H9 (cell line): ENCODE results near the gene SLBP. TPM values are rescaled to one million over a fixed set of nuclear protein-coding genes. Genes with fewer than 3 reads are reported as not detected.

Experiments used
- DNase-seq: peaks from one replicate; pipeline ENCODE4 v3.0.0-alpha.2; 2017
- H2AFZ ChIP-seq: one replicate; pipeline ENCODE4 v1.6.1; 2013; ENCODE audit warnings: mild to moderate bottlenecking, low read length, control low read depth, moderate library complexity
- H2AK5ac ChIP-seq: 2 replicates; pipeline ENCODE4 v1.6.1; 2013; ENCODE audit warnings: low read length, control low read depth, mixed read lengths; ENCODE audit not compliant: insufficient read length
- H2BK120ac ChIP-seq: one replicate; pipeline ENCODE4 v1.6.1; 2013; ENCODE audit warnings: low read depth, mild to moderate bottlenecking, low read length, control low read depth, inconsistent platforms; ENCODE audit not compliant: poor library complexity, severe bottlenecking
- H2BK12ac ChIP-seq: 2 replicates; pipeline ENCODE4 v1.6.1; 2013; ENCODE audit warnings: low read length, control low read depth, mixed read lengths, low read depth; ENCODE audit not compliant: insufficient read length
- H2BK15ac ChIP-seq: 2 replicates; pipeline ENCODE4 v1.6.1; 2013; ENCODE audit warnings: low read depth, low read length, control low read depth
- H2BK20ac ChIP-seq: one replicate; pipeline ENCODE4 v1.6.1; 2013; ENCODE audit warnings: low read depth, mild to moderate bottlenecking, low read length, control low read depth, inconsistent platforms; ENCODE audit not compliant: poor library complexity, severe bottlenecking
- H2BK5ac ChIP-seq: 2 replicates; pipeline ENCODE4 v1.6.1; 2013; ENCODE audit warnings: low read length, control low read depth, mixed read lengths; ENCODE audit not compliant: insufficient read length
- H3K14ac ChIP-seq: 2 replicates; pipeline ENCODE4 v1.6.1; 2013; ENCODE audit warnings: low read length, control low read depth; ENCODE audit not compliant: insufficient read depth
- H3K18ac ChIP-seq: 2 replicates; pipeline ENCODE4 v1.6.1; 2013; ENCODE audit warnings: low read depth, mild to moderate bottlenecking, mixed read lengths, low read length, control low read depth; ENCODE audit not compliant: insufficient read length
- H3K23ac ChIP-seq: 2 replicates; pipeline ENCODE4 v1.6.1; 2013; ENCODE audit warnings: low read length, control low read depth, mixed read lengths, low read depth; ENCODE audit not compliant: insufficient read length
- H3K23me2 ChIP-seq: 2 replicates; pipeline ENCODE4 v1.6.1; 2013; ENCODE audit warnings: low read depth, mild to moderate bottlenecking, mixed read lengths, low read length, control low read depth; ENCODE audit not compliant: insufficient read length, poor library complexity, severe bottlenecking
- H3K27ac ChIP-seq: 2 replicates; pipeline ENCODE4 v1.5.1; 2013; ENCODE audit warnings: low read length, control low read depth, mixed read lengths, low read depth; ENCODE audit not compliant: insufficient read length
- H3K27me3 ChIP-seq: 2 replicates; pipeline ENCODE4 v1.6.1; 2013; ENCODE audit warnings: low read length, control low read depth, inconsistent platforms; ENCODE audit not compliant: insufficient read depth
- H3K4ac ChIP-seq: 2 replicates; pipeline ENCODE4 v1.6.1; 2013; ENCODE audit warnings: low read depth, mild to moderate bottlenecking, control low read depth, inconsistent platforms, low read length, moderate library complexity
- H3K4me1 ChIP-seq: 2 replicates; pipeline ENCODE4 v1.6.1; 2013; ENCODE audit warnings: low read length, control low read depth, inconsistent platforms; ENCODE audit not compliant: insufficient read depth
- H3K4me2 ChIP-seq: 2 replicates; pipeline ENCODE4 v1.6.1; 2013; ENCODE audit warnings: low read length, control low read depth, mixed read lengths; ENCODE audit not compliant: insufficient read length, insufficient read depth
- H3K56ac ChIP-seq: 2 replicates; pipeline ENCODE4 v1.6.1; 2013; ENCODE audit warnings: low read depth, mild to moderate bottlenecking, mixed read lengths, low read length, control low read depth; ENCODE audit not compliant: insufficient read length
- H3K79me1 ChIP-seq: 2 replicates; pipeline ENCODE4 v1.6.1; 2013; ENCODE audit warnings: low read depth, mild to moderate bottlenecking, moderate library complexity, low read length, control low read depth, inconsistent platforms; ENCODE audit not compliant: insufficient read depth, poor library complexity, severe bottlenecking
- H3K79me2 ChIP-seq: 2 replicates; pipeline ENCODE4 v1.6.1; 2013; ENCODE audit warnings: low read length, control low read depth, inconsistent platforms; ENCODE audit not compliant: insufficient read depth
- H3K9ac ChIP-seq: 2 replicates; pipeline ENCODE4 v1.6.1; 2013; ENCODE audit warnings: low read length, control low read depth, mixed read lengths; ENCODE audit not compliant: insufficient read length; ENCODE audit errors: extremely low read depth
- H3K9me3 ChIP-seq: one replicate; pipeline ENCODE4 v1.6.1; 2013; ENCODE audit warnings: low read depth, low read length, inconsistent platforms; ENCODE audit not compliant: control insufficient read depth
- H3T11ph ChIP-seq: one replicate; pipeline ENCODE4 v1.6.1; 2013; ENCODE audit warnings: mild to moderate bottlenecking, low read length, control low read depth, inconsistent platforms
- H4K20me1 ChIP-seq: one replicate; pipeline ENCODE4 v1.6.1; 2013; ENCODE audit not compliant: control insufficient read depth, insufficient read length, insufficient read depth
- H4K5ac ChIP-seq: 2 replicates; pipeline ENCODE4 v1.6.1; 2013; ENCODE audit warnings: low read depth, mild to moderate bottlenecking, mixed read lengths, low read length, control low read depth; ENCODE audit not compliant: insufficient read length
- H4K8ac ChIP-seq: replicated peaks from 2 replicates; pipeline ENCODE4 v1.6.1; 2013; ENCODE audit warnings: low read length, control low read depth, mixed read lengths, low read depth; ENCODE audit not compliant: insufficient read length
- H4K91ac ChIP-seq: 2 replicates; pipeline ENCODE4 v1.6.1; 2013; ENCODE audit warnings: low read depth, mild to moderate bottlenecking, moderate library complexity, mixed read lengths, low read length, control low read depth; ENCODE audit not compliant: insufficient read length
- H3K27ac Mint-ChIP-seq, 3 experiments: 2 replicates in 2 of 3; 3 replicates in 1 of 3; pipeline ENCODE4 v1.8.0; 2020 to 2021; ENCODE audit warnings: mixed read lengths in 3 of 3, mild to moderate bottlenecking in 1 of 3, moderate library complexity in 1 of 3
- H3K27me3 Mint-ChIP-seq: 2 replicates; pipeline ENCODE4 v1.8.0; 2021; ENCODE audit warnings: low read depth, mild to moderate bottlenecking, moderate library complexity, mixed read lengths
- H3K36me3 Mint-ChIP-seq, 3 experiments: 2 replicates in 2 of 3; 3 replicates in 1 of 3; pipeline ENCODE4 v1.8.0; 2020 to 2021; ENCODE audit warnings: low read depth in 3 of 3, mixed read lengths in 3 of 3; ENCODE audit not compliant: insufficient read depth in 1 of 3
- H3K4me1 Mint-ChIP-seq, 2 experiments: 2 replicates each; pipeline ENCODE4 v1.8.0; 2020; ENCODE audit warnings: mixed read lengths in 2 of 2
- H3K4me3 Mint-ChIP-seq, 2 experiments: 2 replicates in 1 of 2; 3 replicates in 1 of 2; pipeline ENCODE4 v1.8.0; 2020 to 2021; ENCODE audit warnings: mild to moderate bottlenecking in 2 of 2, mixed read lengths in 2 of 2, moderate library complexity in 1 of 2
- H3K9me3 Mint-ChIP-seq, 2 experiments: 2 replicates in 1 of 2; 3 replicates in 1 of 2; pipeline ENCODE4 v1.8.0; 2020; ENCODE audit warnings: mild to moderate bottlenecking in 2 of 2, mixed read lengths in 2 of 2, moderate library complexity in 1 of 2
- WGBS: extraction: QIAGEN DNeasy Blood & Tissue Kit; methylation state at CpG from one replicate; pipeline ENCODE4 v1.1.7; 2013; ENCODE audit warnings: missing lambda C conversion rate, low lambda C conversion rate, mixed read lengths; ENCODE audit not compliant: insufficient read length; ENCODE audit errors: extremely low coverage; 5-methylcytosine and 5-hydroxymethylcytosine counted together
- total RNA-seq: library from RNA; stranded (reverse); gene quantifications from 2 replicates; pipeline ENCODE4 v1.2.1, GENCODE V29; 2021
- TF ChIP-seq, protein P1 (sequence below): fragments of 200-600 bp; sonication (generic); conservative IDR thresholded peaks from 3 replicates; pipeline ENCODE4 v1.8.0; 2021; ENCODE audit warnings: antibody characterized with exemption, mild to moderate bottlenecking

Gene SLBP
- total RNA-seq, 1 experiment from 2014 or later: 62.7 TPM

DNA sequence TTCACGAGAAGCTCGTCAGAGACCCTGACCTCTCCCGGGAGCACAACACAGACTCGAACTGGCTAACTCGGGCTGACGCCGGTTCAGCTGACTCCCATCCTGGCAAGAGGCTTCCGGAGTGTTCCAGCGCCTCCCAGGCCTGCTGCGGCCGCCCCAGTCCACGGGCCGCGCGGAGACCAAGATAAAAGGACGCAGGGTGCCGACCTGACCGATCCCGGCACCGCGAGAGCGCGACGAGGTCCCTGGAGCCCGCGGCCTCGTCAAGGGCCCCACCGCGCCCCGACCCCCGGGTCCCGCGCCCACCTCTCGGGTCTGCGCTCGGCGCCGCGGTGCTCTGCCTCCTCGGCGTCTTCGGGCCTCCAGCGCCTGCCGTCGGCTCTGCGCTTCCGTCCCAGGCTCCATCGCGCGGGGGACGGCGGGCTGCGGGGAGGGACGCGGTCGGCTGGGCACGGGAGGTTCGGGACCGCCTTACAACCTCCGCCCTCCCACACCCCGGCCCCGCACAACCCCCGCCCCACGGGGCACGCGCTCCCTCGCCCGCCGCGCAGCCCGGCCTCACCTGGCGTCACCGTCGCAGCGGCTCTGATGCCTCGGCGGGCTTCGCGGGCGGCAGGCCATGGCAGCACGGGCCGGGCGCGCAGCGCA is 426 bp downstream of the SLBP start:
- Histone ChIP-seq H2BK12ac (no peak overlapping the region), H3T11ph (no peak overlapping the region), H2BK20ac (no peak overlapping the region), H3K23me2 (peaks cover 11% of the 10 kb centered on the region), H2AK5ac (no peak overlapping the region), H3K23ac (no peak overlapping the region), H4K5ac (no peak overlapping the region), H3K4me2 (peak overlapping the region; percentile 57), H3K4me1 (no peaks in the 10 kb centered on the region), H2BK5ac (no peak overlapping the region), H3K4ac (no peak overlapping the region), H3K27me3 (no peaks in the 10 kb centered on the region), H3K14ac (peak overlapping the region; percentile 42; the same call in 1 of the 2 replicates), H4K8ac (no peak overlapping the region), H4K91ac (no peak overlapping the region), H2AFZ (no peak overlapping the region), H3K18ac (peak overlapping the region; percentile 5), H3K27ac (no peak overlapping the region), H3K56ac (no peak overlapping the region), H3K79me1 (peaks cover 3% of the 10 kb centered on the region), H3K79me2 (peaks cover 4% of the 10 kb centered on the region; the same call in 1 of the 2 replicates), H3K9ac (peak overlapping the region; percentile 72), H2BK15ac (no peak overlapping the region), H4K20me1 (peaks cover 2% of the 10 kb centered on the region), H2BK120ac (no peak overlapping the region), H3K9me3 (no peaks in the 10 kb centered on the region)
- peak; percentile 48 for DNase-seq
- TF ChIP-seq, protein P1, sequence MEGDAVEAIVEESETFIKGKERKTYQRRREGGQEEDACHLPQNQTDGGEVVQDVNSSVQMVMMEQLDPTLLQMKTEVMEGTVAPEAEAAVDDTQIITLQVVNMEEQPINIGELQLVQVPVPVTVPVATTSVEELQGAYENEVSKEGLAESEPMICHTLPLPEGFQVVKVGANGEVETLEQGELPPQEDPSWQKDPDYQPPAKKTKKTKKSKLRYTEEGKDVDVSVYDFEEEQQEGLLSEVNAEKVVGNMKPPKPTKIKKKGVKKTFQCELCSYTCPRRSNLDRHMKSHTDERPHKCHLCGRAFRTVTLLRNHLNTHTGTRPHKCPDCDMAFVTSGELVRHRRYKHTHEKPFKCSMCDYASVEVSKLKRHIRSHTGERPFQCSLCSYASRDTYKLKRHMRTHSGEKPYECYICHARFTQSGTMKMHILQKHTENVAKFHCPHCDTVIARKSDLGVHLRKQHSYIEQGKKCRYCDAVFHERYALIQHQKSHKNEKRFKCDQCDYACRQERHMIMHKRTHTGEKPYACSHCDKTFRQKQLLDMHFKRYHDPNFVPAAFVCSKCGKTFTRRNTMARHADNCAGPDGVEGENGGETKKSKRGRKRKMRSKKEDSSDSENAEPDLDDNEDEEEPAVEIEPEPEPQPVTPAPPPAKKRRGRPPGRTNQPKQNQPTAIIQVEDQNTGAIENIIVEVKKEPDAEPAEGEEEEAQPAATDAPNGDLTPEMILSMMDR: no peak
- Mint-ChIP-seq H3K4me1 (peaks cover 27 to 31% of the 10 kb centered on the region in 2 experiments), H3K9me3 (peaks cover 0 to 3% of the 10 kb centered on the region in 2 experiments; a peak in 1 of 5 replicates), H3K27ac (peak overlapping the region in 2 of 3 experiments; percentile 49 to 68; a peak in 2 of 7 replicates), H3K36me3 (peaks cover 14 to 36% (median 27%) of the 10 kb centered on the region in 3 experiments), H3K4me3 (peak overlapping the region; percentile 85 to 86), H3K27me3 (no peaks in the 10 kb centered on the region; the same call in 1 of the 2 replicates)
- no CpG with 5 or more reads among the region's 85 CpGs for WGBS
